HEK293T (cell line): ENCODE data around the gene EIF3CL.
"Not testable (repeated sequence)": the region's sequence is repeated elsewhere in the genome, so short reads cannot be mapped to it uniquely, and the experiment has no call there.

Experiments used
- ARNT ChIP-seq: fragments of 450-650 bp; IDR thresholded peaks from 2 replicates; pipeline ENCODE4 v1.6.1; 2017; ENCODE audit warnings: mild to moderate bottlenecking
- BHLHE40 ChIP-seq: fragments of 450-650 bp; IDR thresholded peaks from 2 replicates; pipeline ENCODE4 v1.6.1; 2016; ENCODE audit warnings: mild to moderate bottlenecking, moderate library complexity, borderline replicate concordance
- FOXM1 ChIP-seq: fragments of 450-650 bp; IDR thresholded peaks from 2 replicates; pipeline ENCODE4 v1.6.1; 2017; ENCODE audit warnings: mild to moderate bottlenecking, borderline replicate concordance
- NFRKB ChIP-seq: fragments of 450-650 bp; IDR thresholded peaks from 2 replicates; pipeline ENCODE4 v1.6.1; 2016; ENCODE audit warnings: mild to moderate bottlenecking, moderate library complexity
- TF ChIP-seq, protein P1 (sequence below): fragments of 450-650 bp; IDR thresholded peaks from 2 replicates; pipeline ENCODE4 v1.6.1; 2016

- not testable (repeated sequence) for TF ChIP-seq BHLHE40, FOXM1, ARNT, NFRKB
- TF ChIP-seq, protein P1, sequence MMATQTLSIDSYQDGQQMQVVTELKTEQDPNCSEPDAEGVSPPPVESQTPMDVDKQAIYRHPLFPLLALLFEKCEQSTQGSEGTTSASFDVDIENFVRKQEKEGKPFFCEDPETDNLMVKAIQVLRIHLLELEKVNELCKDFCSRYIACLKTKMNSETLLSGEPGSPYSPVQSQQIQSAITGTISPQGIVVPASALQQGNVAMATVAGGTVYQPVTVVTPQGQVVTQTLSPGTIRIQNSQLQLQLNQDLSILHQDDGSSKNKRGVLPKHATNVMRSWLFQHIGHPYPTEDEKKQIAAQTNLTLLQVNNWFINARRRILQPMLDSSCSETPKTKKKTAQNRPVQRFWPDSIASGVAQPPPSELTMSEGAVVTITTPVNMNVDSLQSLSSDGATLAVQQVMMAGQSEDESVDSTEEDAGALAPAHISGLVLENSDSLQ: not testable (repeated sequence)
Observed at GRCh38 chr16:28403220-28404072, at the start of gene EIF3CL.
